GM12873 (cell line): ENCODE results near the gene LETM1.

Experiments
- TF ChIP-seq, protein P1 (sequence below): IDR thresholded peaks from 2 replicates; pipeline ENCODE4 v1.5.1; 2012; ENCODE audit warnings: low read depth, mild to moderate bottlenecking, moderate library complexity, low read length, control low read depth; ENCODE audit not compliant: insufficient read depth; ENCODE audit errors: missing control alignments

Gene LETM1

DNA sequence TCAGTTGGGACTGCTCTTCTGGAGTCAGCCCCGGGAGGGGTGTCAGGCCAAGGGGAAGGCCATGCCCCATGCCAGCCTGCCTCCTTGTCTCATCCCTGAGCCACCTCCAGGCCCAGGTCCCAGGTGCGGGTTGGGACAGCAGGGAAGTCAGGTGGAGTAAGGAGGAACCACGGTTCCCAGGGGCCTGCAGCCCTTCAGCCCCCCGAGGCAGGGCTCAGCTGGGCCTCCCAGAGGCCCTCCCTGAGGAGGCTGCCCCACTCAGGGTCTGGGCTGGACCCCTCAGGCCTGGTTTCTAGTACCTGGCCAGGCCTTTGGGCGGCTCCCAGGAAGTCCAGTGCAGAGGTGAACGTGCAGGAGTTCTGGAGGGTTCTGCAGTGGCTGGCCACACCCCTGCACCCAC, 86.3 kb downstream of the LETM1 start:
- TF ChIP-seq, protein P1, sequence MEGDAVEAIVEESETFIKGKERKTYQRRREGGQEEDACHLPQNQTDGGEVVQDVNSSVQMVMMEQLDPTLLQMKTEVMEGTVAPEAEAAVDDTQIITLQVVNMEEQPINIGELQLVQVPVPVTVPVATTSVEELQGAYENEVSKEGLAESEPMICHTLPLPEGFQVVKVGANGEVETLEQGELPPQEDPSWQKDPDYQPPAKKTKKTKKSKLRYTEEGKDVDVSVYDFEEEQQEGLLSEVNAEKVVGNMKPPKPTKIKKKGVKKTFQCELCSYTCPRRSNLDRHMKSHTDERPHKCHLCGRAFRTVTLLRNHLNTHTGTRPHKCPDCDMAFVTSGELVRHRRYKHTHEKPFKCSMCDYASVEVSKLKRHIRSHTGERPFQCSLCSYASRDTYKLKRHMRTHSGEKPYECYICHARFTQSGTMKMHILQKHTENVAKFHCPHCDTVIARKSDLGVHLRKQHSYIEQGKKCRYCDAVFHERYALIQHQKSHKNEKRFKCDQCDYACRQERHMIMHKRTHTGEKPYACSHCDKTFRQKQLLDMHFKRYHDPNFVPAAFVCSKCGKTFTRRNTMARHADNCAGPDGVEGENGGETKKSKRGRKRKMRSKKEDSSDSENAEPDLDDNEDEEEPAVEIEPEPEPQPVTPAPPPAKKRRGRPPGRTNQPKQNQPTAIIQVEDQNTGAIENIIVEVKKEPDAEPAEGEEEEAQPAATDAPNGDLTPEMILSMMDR, result no peak

DNA sequence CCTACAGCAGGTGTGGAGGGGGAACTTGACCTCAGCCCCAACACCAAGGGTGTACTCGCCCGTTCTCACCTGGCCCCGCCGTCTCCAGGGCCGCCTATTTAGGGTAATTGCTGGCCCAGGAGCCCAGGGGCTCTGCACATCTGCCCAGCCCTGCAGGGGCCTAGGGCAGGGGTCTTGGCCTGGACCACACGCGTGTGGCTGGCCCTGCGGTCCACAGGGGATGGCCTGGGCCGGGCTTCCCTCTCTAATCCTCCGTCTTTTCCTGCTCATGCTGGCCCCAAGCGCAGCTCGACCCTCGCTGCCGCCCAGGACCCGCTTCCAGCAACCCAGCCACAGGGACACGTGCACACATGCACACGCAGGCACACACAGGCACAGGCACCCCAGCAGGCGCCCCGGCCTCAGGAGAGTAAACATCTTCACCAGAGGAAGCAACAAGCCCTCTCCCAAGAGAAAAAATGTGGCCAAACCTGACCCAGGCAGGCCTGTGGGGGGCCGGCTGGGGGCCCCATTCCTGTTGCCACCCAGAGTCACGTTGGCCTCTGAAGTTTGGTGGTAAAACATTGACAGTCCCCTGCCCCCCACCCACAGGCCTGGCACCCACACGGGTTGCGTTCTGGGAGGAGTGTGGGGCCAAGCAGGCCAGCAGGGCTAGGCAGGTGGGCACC, 87.5 kb downstream of the LETM1 start:
- TF ChIP-seq, protein P1, result no peak

DNA sequence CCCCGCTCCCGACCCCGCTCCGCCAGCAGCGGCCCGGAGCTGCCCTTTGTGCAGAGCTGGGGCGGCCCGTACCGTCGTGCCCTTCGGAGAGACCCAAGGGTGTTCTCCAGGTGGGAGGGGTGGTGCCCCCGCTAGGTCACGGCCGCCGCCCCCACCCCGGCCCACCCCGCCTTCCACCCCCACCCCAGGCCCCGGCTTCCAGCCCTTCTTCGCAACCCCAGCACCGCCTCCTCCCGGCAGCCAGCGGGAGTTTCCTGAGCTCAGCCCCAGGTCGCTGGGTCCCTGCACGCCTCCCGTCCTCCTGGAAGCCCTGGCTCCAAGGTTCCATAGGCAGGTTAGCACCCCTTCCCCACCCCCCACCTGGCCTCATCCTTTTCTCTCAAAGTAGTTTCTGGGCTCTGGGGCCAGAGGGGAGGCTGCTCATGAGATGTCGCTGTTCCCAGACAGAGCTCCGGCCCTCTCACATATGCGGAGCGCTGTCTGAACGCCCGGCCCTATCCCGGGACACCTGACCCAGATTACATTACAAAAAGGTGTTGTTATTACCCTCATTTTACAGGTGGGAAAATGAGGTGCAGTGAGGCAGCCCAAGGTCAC, 88.1 kb downstream of the LETM1 start:
- TF ChIP-seq, protein P1, result peak; percentile 41

DNA sequence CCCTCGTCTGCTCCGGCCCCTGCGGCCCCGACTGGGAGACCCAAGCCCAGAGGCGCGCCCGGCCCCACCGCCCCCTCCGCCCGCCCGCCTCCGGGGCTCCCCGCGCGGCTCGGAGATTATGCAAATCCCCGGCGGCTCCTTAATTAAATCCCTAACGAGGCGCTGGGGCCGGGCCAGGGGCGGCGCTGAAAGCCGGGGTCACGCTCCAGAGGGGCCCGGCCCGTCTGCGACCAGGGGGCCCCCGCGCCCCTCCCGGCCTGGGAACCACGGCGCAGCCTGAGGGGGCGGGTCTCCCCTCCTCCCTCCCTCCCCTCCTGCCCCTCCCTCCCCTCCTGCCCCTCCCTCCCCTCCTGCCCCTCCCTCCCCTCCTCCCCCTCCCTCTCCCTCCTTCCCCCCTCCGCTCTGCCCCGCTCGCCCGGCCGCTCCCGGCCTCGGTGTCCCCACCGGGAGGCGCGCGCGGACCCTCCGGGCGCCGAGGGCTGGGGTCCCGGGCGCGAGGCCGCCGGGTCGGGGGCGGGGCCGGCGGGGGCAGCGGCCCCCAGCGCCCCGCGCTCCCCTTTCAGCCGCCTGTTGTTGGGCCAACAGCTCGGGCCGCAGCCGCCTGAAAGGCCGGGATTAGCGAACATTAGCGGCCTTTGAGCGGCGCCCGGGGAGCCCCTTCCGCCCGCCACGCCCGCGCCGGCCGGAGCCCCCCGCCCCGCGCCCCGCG, 88.7 kb downstream of the LETM1 start:
- TF ChIP-seq, protein P1, result no peak

DNA sequence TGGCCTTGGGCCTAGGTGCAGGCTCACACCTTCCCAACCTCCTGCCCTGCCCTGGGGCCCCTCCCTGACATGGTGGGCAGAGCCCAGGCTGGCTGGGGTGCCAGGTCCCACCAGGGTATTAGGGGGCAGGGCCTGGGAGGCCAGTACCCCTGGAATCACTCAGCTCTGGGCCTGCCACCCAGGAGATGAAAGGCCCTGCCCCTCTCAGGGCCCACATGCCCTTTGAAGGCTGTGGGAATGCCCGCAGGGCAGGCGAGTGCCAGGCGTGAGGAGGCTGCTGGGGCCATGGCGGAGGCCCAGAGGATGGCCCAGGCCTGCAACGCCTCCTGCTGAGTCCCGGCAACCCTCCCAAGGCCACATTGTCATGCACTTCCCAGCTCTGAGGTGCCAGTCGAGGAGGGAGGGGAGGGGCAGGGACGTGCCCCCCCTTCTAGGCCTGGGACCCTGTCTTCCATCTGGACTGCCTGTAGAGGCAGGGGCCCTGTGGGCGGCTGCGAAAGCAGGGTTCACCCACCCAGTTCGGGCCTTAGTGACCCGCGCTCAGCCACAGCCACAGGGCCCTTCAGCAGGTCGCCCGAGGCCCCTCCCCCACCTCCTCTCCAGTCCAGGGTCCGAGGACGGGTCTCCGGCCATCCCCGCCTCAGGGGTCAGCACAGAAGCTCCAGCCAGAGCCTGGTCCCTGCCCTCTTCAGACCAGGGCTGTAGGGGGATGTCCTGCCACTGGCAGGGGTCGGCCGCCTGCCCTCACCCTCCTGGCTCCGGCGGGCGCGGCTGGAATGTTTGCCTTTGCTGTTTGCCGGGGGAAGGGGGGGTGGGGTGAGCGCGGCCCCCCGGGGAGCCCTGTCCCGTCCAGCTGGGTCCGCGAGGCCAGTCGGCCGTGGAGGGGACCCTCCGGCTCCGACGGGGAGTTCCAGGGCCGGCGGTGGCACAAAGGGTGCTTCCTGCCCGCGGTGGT, 89.6 kb downstream of the LETM1 start:
- TF ChIP-seq, protein P1, result no peak

DNA sequence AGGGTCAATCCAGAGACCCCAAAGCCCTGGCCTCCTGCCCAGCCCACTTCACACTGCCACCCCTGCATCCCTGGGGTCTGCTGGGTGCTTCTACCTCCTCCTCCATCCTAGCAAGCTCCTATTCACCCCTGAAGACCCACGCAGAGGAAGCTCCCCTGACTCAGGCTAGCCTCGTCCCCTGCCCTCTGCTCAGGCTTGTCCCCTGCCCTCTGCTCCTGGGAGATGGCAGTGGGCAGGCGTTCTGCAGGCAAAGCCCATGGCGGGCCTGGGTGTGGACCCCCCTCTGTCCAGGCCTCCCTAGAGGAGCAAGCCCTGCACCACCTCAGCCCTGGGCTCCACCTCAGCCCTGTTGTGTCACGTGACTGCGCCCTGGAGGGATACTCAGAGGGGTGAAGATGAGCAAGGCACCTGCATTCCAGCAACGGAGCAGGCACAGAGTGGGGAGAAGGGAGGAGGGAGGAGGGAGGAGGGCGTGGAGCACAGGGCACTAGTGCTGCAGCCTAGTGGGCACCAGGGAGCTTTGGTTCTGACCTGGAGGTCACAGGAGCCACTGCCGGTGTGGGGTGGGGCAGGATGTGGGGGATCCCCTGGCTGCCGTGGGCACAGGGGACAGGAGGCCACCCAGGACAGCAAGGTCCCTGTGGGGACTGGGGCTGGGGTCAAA, 90.4 kb downstream of the LETM1 start:
- TF ChIP-seq, protein P1, result no peak
